ENCODE results near the gene MRM3.

DNA sequence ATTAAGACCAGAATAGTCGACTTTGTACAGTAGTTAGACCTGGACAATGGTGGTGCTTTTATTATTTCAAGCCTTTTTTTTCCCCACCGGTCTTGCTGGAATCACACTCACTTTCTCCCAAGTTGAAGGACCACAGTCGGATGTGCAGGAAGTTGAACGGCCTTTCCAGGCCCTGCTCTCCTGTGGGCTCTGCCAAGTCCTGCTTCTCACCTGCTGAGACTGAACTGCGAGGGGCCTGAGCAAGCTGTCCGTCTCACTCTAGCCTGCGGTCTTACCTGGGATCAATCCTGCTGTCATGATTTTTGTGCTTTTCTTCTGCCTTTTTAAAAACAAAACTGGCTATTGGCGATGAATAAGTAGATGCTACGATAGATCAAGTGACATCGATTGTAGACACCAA lies 48.4 kb upstream of the MRM3 start:
- no peak for TF ChIP-seq EZH2phosphoT487 (conservative IDR thresholded peaks at IDR 0.05; ENCODE audit: low read length)
- TF ChIP-seq, protein P1, sequence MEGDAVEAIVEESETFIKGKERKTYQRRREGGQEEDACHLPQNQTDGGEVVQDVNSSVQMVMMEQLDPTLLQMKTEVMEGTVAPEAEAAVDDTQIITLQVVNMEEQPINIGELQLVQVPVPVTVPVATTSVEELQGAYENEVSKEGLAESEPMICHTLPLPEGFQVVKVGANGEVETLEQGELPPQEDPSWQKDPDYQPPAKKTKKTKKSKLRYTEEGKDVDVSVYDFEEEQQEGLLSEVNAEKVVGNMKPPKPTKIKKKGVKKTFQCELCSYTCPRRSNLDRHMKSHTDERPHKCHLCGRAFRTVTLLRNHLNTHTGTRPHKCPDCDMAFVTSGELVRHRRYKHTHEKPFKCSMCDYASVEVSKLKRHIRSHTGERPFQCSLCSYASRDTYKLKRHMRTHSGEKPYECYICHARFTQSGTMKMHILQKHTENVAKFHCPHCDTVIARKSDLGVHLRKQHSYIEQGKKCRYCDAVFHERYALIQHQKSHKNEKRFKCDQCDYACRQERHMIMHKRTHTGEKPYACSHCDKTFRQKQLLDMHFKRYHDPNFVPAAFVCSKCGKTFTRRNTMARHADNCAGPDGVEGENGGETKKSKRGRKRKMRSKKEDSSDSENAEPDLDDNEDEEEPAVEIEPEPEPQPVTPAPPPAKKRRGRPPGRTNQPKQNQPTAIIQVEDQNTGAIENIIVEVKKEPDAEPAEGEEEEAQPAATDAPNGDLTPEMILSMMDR (IDR thresholded peaks at IDR 0.05; ENCODE audit: insufficient read depth, low read length, poor library complexity, severe bottlenecking), result no peak

Measured in SU-DHL-6 (cell line).